SKM-1 treated with dmso at 0.1 percent for 144 hours (cell line): Measurements from ENCODE around the gene PACSIN1.
"Not testable (repeated sequence)": the region's sequence is repeated elsewhere in the genome, so short reads cannot be mapped to it uniquely, and the experiment has no call there.

Experiments
- DNase-seq: peaks from one replicate; lab custom pipeline; 2025; ENCODE audit not compliant: unreplicated experiment; lab: John Stamatoyannopoulos, UW

The PACSIN1 gene

GRCh38 chr6:34484899-34485298 is 19.0 kb downstream of the PACSIN1 start:
- DNase-seq, result no peak

GRCh38 chr6:34485321-34486060 is 19.6 kb downstream of the PACSIN1 start:
- no peak for DNase-seq

GRCh38 chr6:34486106-34486740 is 20.3 kb downstream of the PACSIN1 start:
- DNase-seq, result no peak

GRCh38 chr6:34486886-34487285 is 21.0 kb downstream of the PACSIN1 start:
- DNase-seq, result not testable (repeated sequence)

- no peak for DNase-seq
These were observed 21.7 kb downstream of the PACSIN1 start for GRCh38 chr6:34487536-34487935.

GRCh38 chr6:34489207-34489805 is 23.4 kb downstream of the PACSIN1 start:
- no peak for DNase-seq

GRCh38 chr6:34490390-34491090 is 24.7 kb downstream of the PACSIN1 start:
- DNase-seq, result no peak

- no peak for DNase-seq
These were observed 25.2 kb downstream of the PACSIN1 start for GRCh38 chr6:34491091-34491430.

GRCh38 chr6:34493344-34493743 is 27.5 kb downstream of the PACSIN1 start:
- DNase-seq, result no peak

- DNase-seq, result no peak
These were observed 29.1 kb downstream of the PACSIN1 start for GRCh38 chr6:34494973-34495372.

GRCh38 chr6:34496103-34496685 is 30.3 kb downstream of the PACSIN1 start:
- DNase-seq, result no peak

- DNase-seq, result no peak
These were observed 31.5 kb downstream of the PACSIN1 start for GRCh38 chr6:34497411-34497810.

GRCh38 chr6:34506718-34507117 is 40.8 kb downstream of the PACSIN1 start:
- no peak for DNase-seq

GRCh38 chr6:34508425-34508824 is 42.5 kb downstream of the PACSIN1 start:
- DNase-seq, result no peak

GRCh38 chr6:34509782-34510181 is 43.9 kb downstream of the PACSIN1 start:
- DNase-seq, result no peak

- DNase-seq, result no peak
These were observed 44.4 kb downstream of the PACSIN1 start for GRCh38 chr6:34510299-34510698.

GRCh38 chr6:34511214-34511914 is 45.5 kb downstream of the PACSIN1 start:
- DNase-seq, result no peak

- DNase-seq, result no peak
These were observed 46.2 kb downstream of the PACSIN1 start for GRCh38 chr6:34511915-34512737.

GRCh38 chr6:34512738-34513115 is 46.9 kb downstream of the PACSIN1 start:
- no peak for DNase-seq

GRCh38 chr6:34513646-34514045 is 47.8 kb downstream of the PACSIN1 start:
- no peak for DNase-seq
